H9 (cell line): ENCODE results near the gene TDRD7. TPM values are rescaled to one million over a fixed set of nuclear protein-coding genes. Genes with fewer than 3 reads are reported as not detected.

Experiments used
- DNase-seq: peaks from one replicate; pipeline ENCODE4 v3.0.0-alpha.2; 2017
- H2AFZ ChIP-seq: one replicate; pipeline ENCODE4 v1.6.1; 2013; ENCODE audit warnings: mild to moderate bottlenecking, low read length, control low read depth, moderate library complexity
- H2AK5ac ChIP-seq: 2 replicates; pipeline ENCODE4 v1.6.1; 2013; ENCODE audit warnings: low read length, control low read depth, mixed read lengths; ENCODE audit not compliant: insufficient read length
- H2BK120ac ChIP-seq: one replicate; pipeline ENCODE4 v1.6.1; 2013; ENCODE audit warnings: low read depth, mild to moderate bottlenecking, low read length, control low read depth, inconsistent platforms; ENCODE audit not compliant: poor library complexity, severe bottlenecking
- H2BK12ac ChIP-seq: 2 replicates; pipeline ENCODE4 v1.6.1; 2013; ENCODE audit warnings: low read length, control low read depth, mixed read lengths, low read depth; ENCODE audit not compliant: insufficient read length
- H2BK15ac ChIP-seq: 2 replicates; pipeline ENCODE4 v1.6.1; 2013; ENCODE audit warnings: low read depth, low read length, control low read depth
- H2BK20ac ChIP-seq: one replicate; pipeline ENCODE4 v1.6.1; 2013; ENCODE audit warnings: low read depth, mild to moderate bottlenecking, low read length, control low read depth, inconsistent platforms; ENCODE audit not compliant: poor library complexity, severe bottlenecking
- H2BK5ac ChIP-seq: 2 replicates; pipeline ENCODE4 v1.6.1; 2013; ENCODE audit warnings: low read length, control low read depth, mixed read lengths; ENCODE audit not compliant: insufficient read length
- H3K14ac ChIP-seq: 2 replicates; pipeline ENCODE4 v1.6.1; 2013; ENCODE audit warnings: low read length, control low read depth; ENCODE audit not compliant: insufficient read depth
- H3K18ac ChIP-seq: 2 replicates; pipeline ENCODE4 v1.6.1; 2013; ENCODE audit warnings: low read depth, mild to moderate bottlenecking, mixed read lengths, low read length, control low read depth; ENCODE audit not compliant: insufficient read length
- H3K23ac ChIP-seq: 2 replicates; pipeline ENCODE4 v1.6.1; 2013; ENCODE audit warnings: low read length, control low read depth, mixed read lengths, low read depth; ENCODE audit not compliant: insufficient read length
- H3K23me2 ChIP-seq: 2 replicates; pipeline ENCODE4 v1.6.1; 2013; ENCODE audit warnings: low read depth, mild to moderate bottlenecking, mixed read lengths, low read length, control low read depth; ENCODE audit not compliant: insufficient read length, poor library complexity, severe bottlenecking
- H3K27ac ChIP-seq: 2 replicates; pipeline ENCODE4 v1.5.1; 2013; ENCODE audit warnings: low read length, control low read depth, mixed read lengths, low read depth; ENCODE audit not compliant: insufficient read length
- H3K27me3 ChIP-seq: 2 replicates; pipeline ENCODE4 v1.6.1; 2013; ENCODE audit warnings: low read length, control low read depth, inconsistent platforms; ENCODE audit not compliant: insufficient read depth
- H3K4ac ChIP-seq: 2 replicates; pipeline ENCODE4 v1.6.1; 2013; ENCODE audit warnings: low read depth, mild to moderate bottlenecking, control low read depth, inconsistent platforms, low read length, moderate library complexity
- H3K4me1 ChIP-seq: 2 replicates; pipeline ENCODE4 v1.6.1; 2013; ENCODE audit warnings: low read length, control low read depth, inconsistent platforms; ENCODE audit not compliant: insufficient read depth
- H3K4me2 ChIP-seq: 2 replicates; pipeline ENCODE4 v1.6.1; 2013; ENCODE audit warnings: low read length, control low read depth, mixed read lengths; ENCODE audit not compliant: insufficient read length, insufficient read depth
- H3K56ac ChIP-seq: 2 replicates; pipeline ENCODE4 v1.6.1; 2013; ENCODE audit warnings: low read depth, mild to moderate bottlenecking, mixed read lengths, low read length, control low read depth; ENCODE audit not compliant: insufficient read length
- H3K79me1 ChIP-seq: 2 replicates; pipeline ENCODE4 v1.6.1; 2013; ENCODE audit warnings: low read depth, mild to moderate bottlenecking, moderate library complexity, low read length, control low read depth, inconsistent platforms; ENCODE audit not compliant: insufficient read depth, poor library complexity, severe bottlenecking
- H3K79me2 ChIP-seq: 2 replicates; pipeline ENCODE4 v1.6.1; 2013; ENCODE audit warnings: low read length, control low read depth, inconsistent platforms; ENCODE audit not compliant: insufficient read depth
- H3K9ac ChIP-seq: 2 replicates; pipeline ENCODE4 v1.6.1; 2013; ENCODE audit warnings: low read length, control low read depth, mixed read lengths; ENCODE audit not compliant: insufficient read length; ENCODE audit errors: extremely low read depth
- H3K9me3 ChIP-seq: one replicate; pipeline ENCODE4 v1.6.1; 2013; ENCODE audit warnings: low read depth, low read length, inconsistent platforms; ENCODE audit not compliant: control insufficient read depth
- H3T11ph ChIP-seq: one replicate; pipeline ENCODE4 v1.6.1; 2013; ENCODE audit warnings: mild to moderate bottlenecking, low read length, control low read depth, inconsistent platforms
- H4K20me1 ChIP-seq: one replicate; pipeline ENCODE4 v1.6.1; 2013; ENCODE audit not compliant: control insufficient read depth, insufficient read length, insufficient read depth
- H4K5ac ChIP-seq: 2 replicates; pipeline ENCODE4 v1.6.1; 2013; ENCODE audit warnings: low read depth, mild to moderate bottlenecking, mixed read lengths, low read length, control low read depth; ENCODE audit not compliant: insufficient read length
- H4K8ac ChIP-seq: replicated peaks from 2 replicates; pipeline ENCODE4 v1.6.1; 2013; ENCODE audit warnings: low read length, control low read depth, mixed read lengths, low read depth; ENCODE audit not compliant: insufficient read length
- H4K91ac ChIP-seq: 2 replicates; pipeline ENCODE4 v1.6.1; 2013; ENCODE audit warnings: low read depth, mild to moderate bottlenecking, moderate library complexity, mixed read lengths, low read length, control low read depth; ENCODE audit not compliant: insufficient read length
- H3K27ac Mint-ChIP-seq, 3 experiments: 2 replicates in 2 of 3; 3 replicates in 1 of 3; pipeline ENCODE4 v1.8.0; 2020 to 2021; ENCODE audit warnings: mixed read lengths in 3 of 3, mild to moderate bottlenecking in 1 of 3, moderate library complexity in 1 of 3
- H3K27me3 Mint-ChIP-seq: 2 replicates; pipeline ENCODE4 v1.8.0; 2021; ENCODE audit warnings: low read depth, mild to moderate bottlenecking, moderate library complexity, mixed read lengths
- H3K36me3 Mint-ChIP-seq, 3 experiments: 2 replicates in 2 of 3; 3 replicates in 1 of 3; pipeline ENCODE4 v1.8.0; 2020 to 2021; ENCODE audit warnings: low read depth in 3 of 3, mixed read lengths in 3 of 3; ENCODE audit not compliant: insufficient read depth in 1 of 3
- H3K4me1 Mint-ChIP-seq, 2 experiments: 2 replicates each; pipeline ENCODE4 v1.8.0; 2020; ENCODE audit warnings: mixed read lengths in 2 of 2
- H3K4me3 Mint-ChIP-seq, 2 experiments: 2 replicates in 1 of 2; 3 replicates in 1 of 2; pipeline ENCODE4 v1.8.0; 2020 to 2021; ENCODE audit warnings: mild to moderate bottlenecking in 2 of 2, mixed read lengths in 2 of 2, moderate library complexity in 1 of 2
- H3K9me3 Mint-ChIP-seq, 2 experiments: 2 replicates in 1 of 2; 3 replicates in 1 of 2; pipeline ENCODE4 v1.8.0; 2020; ENCODE audit warnings: mild to moderate bottlenecking in 2 of 2, mixed read lengths in 2 of 2, moderate library complexity in 1 of 2
- WGBS: extraction: QIAGEN DNeasy Blood & Tissue Kit; methylation state at CpG from one replicate; pipeline ENCODE4 v1.1.7; 2013; ENCODE audit warnings: missing lambda C conversion rate, low lambda C conversion rate, mixed read lengths; ENCODE audit not compliant: insufficient read length; ENCODE audit errors: extremely low coverage; 5-methylcytosine and 5-hydroxymethylcytosine counted together
- total RNA-seq: library from RNA; stranded (reverse); gene quantifications from 2 replicates; pipeline ENCODE4 v1.2.1, GENCODE V29; 2021
- TF ChIP-seq, protein P1 (sequence below): fragments of 200-600 bp; sonication (generic); conservative IDR thresholded peaks from 3 replicates; pipeline ENCODE4 v1.8.0; 2021; ENCODE audit warnings: antibody characterized with exemption, mild to moderate bottlenecking

Gene TDRD7
- total RNA-seq, 1 experiment from 2014 or later, result 5.1 TPM

DNA sequence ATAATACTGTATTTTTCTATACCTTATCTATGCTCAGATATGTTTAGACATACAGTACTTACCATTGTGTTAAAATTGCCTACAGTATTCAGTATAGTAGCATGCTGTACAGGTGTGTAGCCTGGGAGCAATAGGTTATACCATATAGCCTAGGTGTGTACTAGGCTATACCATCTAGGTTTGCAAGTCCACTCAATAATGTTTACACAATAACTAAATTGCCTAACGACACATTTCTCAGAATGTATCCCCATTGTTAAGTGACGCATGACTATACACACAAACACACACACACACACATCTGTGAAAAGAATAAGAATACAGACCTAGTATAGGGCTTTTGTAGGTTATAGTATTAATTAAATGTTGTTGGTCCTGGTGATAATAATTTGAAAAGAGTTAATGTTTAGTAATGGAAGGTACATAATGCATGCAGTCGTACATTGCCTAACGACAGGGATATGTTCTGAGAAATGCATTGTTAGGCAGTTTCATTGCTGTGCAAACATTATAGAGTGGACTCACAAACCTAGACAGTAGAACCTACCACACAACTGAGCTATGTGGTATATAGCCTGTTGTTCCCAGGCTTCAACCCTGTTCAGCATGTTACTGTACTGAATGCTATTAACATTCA, 13.6 kb downstream of the TDRD7 start:
- H3K36me3 Mint-ChIP-seq, result no peaks in the 10 kb centered on the region; a peak in 1 of 7 replicates
- no peak for DNase-seq
- Histone ChIP-seq H3K18ac (no peak overlapping the region), H2BK20ac (no peak overlapping the region), H4K91ac (no peak overlapping the region), H2BK120ac (no peak overlapping the region), H3T11ph (no peak overlapping the region), H3K27ac (no peak overlapping the region), H2BK12ac (no peak overlapping the region), H3K9ac (no peak overlapping the region), H3K14ac (no peak overlapping the region), H3K23ac (no peak overlapping the region), H2BK15ac (no peak overlapping the region), H3K9me3 (no peaks in the 10 kb centered on the region), H4K8ac (no peak overlapping the region), H2AK5ac (no peak overlapping the region), H4K20me1 (no peaks in the 10 kb centered on the region), H3K4me1 (no peaks in the 10 kb centered on the region), H3K4me2 (no peak overlapping the region), H4K5ac (no peak overlapping the region), H3K23me2 (no peaks in the 10 kb centered on the region), H2BK5ac (no peak overlapping the region), H2AFZ (no peak overlapping the region), H3K56ac (no peak overlapping the region), H3K79me1 (no peaks in the 10 kb centered on the region), H3K79me2 (no peaks in the 10 kb centered on the region), H3K4ac (no peak overlapping the region), H3K27me3 (no peaks in the 10 kb centered on the region)
- TF ChIP-seq, protein P1, sequence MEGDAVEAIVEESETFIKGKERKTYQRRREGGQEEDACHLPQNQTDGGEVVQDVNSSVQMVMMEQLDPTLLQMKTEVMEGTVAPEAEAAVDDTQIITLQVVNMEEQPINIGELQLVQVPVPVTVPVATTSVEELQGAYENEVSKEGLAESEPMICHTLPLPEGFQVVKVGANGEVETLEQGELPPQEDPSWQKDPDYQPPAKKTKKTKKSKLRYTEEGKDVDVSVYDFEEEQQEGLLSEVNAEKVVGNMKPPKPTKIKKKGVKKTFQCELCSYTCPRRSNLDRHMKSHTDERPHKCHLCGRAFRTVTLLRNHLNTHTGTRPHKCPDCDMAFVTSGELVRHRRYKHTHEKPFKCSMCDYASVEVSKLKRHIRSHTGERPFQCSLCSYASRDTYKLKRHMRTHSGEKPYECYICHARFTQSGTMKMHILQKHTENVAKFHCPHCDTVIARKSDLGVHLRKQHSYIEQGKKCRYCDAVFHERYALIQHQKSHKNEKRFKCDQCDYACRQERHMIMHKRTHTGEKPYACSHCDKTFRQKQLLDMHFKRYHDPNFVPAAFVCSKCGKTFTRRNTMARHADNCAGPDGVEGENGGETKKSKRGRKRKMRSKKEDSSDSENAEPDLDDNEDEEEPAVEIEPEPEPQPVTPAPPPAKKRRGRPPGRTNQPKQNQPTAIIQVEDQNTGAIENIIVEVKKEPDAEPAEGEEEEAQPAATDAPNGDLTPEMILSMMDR, result no peak
- H3K27me3 Mint-ChIP-seq, result no peaks in the 10 kb centered on the region
- no peak overlapping the region for H3K4me3 Mint-ChIP-seq
- H3K27ac Mint-ChIP-seq, result no peak overlapping the region
- H3K4me1 Mint-ChIP-seq, result no peaks in the 10 kb centered on the region
- peaks cover 2 to 8% of the 10 kb centered on the region in 2 experiments; a peak in 1 of 5 replicates for H3K9me3 Mint-ChIP-seq
- no CpG with 5 or more reads among the region's 4 CpGs for WGBS
